ENCODE results near the gene TMEM108.

TMEM108 gene

DNA sequence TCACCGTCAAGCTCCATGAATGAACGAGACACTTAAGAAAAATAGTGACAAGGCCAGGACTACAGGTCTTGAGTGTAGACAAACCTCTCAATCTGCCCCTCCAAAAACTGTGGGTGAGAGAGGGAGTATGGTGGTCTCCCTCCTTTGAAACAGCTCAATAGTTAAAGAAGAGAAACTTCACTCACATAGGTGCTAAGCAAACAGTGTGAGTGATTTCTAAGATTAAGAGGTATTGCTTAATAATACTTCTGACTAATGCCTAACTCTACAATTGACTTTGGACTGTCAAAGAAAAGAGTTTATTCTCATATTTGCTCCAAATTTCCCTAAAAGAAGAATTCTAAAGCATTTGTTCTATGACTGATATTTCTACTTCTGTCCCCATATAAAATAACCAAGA is 17.0 kb upstream of the TMEM108 start:
- H3K27ac ChIP-seq (ENCODE audit: extremely low read depth, low read depth, low read length) = no peak overlapping the region
- H3K4me3 ChIP-seq (ENCODE audit: low read depth, low read length) = no peak overlapping the region
- CTCF ChIA-PET = interaction anchor here (0.6 kb wide), 1 partner anchor 558 kb away, joined by 3 read pairs; no protein-coding TSS in a partner anchor
- H3K4me1 ChIP-seq (ENCODE audit: control insufficient read depth, insufficient read depth, low read length) = 0 out of 2 replicates have a peak, but pooled peaks cover 2% of the 10 kb centered on the region
- no peaks in the 10 kb centered on the region for H3K36me3 ChIP-seq (ENCODE audit: control insufficient read depth in 2 of 2, insufficient read depth in 1 of 2, low read length in 2 of 2)
- no peaks in the 10 kb centered on the region for H3K9me3 ChIP-seq (ENCODE audit: control insufficient read depth, insufficient read depth, low read depth, low read length)
- POLR2A ChIA-PET = no interaction called here
- TF ChIP-seq ZNF2 (tag by site-specific recombination; IDR thresholded peaks at IDR 0.05) (no peak), ZNF114 (tag by site-specific recombination; IDR thresholded peaks at IDR 0.05) (no peak), SP2 (tag by site-specific recombination; IDR thresholded peaks at IDR 0.05) (no peak), ZNF510 (tag by site-specific recombination; IDR thresholded peaks at IDR 0.05; ENCODE audit: insufficient replicate concordance) (no peak), ZNF529 (tag by site-specific recombination; IDR thresholded peaks at IDR 0.05; ENCODE audit: insufficient replicate concordance) (no peak), ZNF658 (tag by site-specific recombination; IDR thresholded peaks at IDR 0.05) (no peak), ZNF670 (tag by site-specific recombination; IDR thresholded peaks at IDR 0.05; ENCODE audit: low read depth) (no peak), ZNF221 (tag by site-specific recombination; IDR thresholded peaks at IDR 0.05; ENCODE audit: borderline replicate concordance) (no peak), ZIC2 (tag by site-specific recombination; IDR thresholded peaks at IDR 0.05) (no peak), ZBTB17 (tag by site-specific recombination; IDR thresholded peaks at IDR 0.05) (no peak), ZNF19 (tag by site-specific recombination; IDR thresholded peaks at IDR 0.05; ENCODE audit: low read depth) (no peak), ZBTB8A (tag by site-specific recombination; IDR thresholded peaks at IDR 0.05) (no peak), ZNF677 (tag by site-specific recombination; IDR thresholded peaks at IDR 0.05) (no peak), ATF2 (tag by site-specific recombination; IDR thresholded peaks at IDR 0.05; ENCODE audit: low read depth) (no peak)
- TF ChIP-seq, protein P1, sequence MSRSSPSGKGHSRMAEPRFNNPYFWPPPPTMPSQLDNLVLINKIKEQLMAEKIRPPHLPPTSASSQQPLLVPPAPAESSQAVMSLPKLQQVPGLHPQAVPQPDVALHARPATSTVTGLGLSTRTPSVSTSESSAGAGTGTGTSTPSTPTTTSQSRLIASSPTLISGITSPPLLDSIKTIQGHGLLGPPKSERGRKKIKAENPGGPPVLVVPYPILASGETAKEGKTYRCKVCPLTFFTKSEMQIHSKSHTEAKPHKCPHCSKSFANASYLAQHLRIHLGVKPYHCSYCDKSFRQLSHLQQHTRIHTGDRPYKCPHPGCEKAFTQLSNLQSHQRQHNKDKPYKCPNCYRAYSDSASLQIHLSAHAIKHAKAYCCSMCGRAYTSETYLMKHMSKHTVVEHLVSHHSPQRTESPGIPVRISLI (tag by site-specific recombination; IDR thresholded peaks at IDR 0.05) = no peak
- TF ChIP-seq, protein P2, sequence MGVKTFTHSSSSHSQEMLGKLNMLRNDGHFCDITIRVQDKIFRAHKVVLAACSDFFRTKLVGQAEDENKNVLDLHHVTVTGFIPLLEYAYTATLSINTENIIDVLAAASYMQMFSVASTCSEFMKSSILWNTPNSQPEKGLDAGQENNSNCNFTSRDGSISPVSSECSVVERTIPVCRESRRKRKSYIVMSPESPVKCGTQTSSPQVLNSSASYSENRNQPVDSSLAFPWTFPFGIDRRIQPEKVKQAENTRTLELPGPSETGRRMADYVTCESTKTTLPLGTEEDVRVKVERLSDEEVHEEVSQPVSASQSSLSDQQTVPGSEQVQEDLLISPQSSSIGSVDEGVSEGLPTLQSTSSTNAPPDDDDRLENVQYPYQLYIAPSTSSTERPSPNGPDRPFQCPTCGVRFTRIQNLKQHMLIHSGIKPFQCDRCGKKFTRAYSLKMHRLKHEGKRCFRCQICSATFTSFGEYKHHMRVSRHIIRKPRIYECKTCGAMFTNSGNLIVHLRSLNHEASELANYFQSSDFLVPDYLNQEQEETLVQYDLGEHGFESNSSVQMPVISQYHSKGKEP (tag by site-specific recombination; IDR thresholded peaks at IDR 0.05) = no peak
- TF ChIP-seq, protein P3, sequence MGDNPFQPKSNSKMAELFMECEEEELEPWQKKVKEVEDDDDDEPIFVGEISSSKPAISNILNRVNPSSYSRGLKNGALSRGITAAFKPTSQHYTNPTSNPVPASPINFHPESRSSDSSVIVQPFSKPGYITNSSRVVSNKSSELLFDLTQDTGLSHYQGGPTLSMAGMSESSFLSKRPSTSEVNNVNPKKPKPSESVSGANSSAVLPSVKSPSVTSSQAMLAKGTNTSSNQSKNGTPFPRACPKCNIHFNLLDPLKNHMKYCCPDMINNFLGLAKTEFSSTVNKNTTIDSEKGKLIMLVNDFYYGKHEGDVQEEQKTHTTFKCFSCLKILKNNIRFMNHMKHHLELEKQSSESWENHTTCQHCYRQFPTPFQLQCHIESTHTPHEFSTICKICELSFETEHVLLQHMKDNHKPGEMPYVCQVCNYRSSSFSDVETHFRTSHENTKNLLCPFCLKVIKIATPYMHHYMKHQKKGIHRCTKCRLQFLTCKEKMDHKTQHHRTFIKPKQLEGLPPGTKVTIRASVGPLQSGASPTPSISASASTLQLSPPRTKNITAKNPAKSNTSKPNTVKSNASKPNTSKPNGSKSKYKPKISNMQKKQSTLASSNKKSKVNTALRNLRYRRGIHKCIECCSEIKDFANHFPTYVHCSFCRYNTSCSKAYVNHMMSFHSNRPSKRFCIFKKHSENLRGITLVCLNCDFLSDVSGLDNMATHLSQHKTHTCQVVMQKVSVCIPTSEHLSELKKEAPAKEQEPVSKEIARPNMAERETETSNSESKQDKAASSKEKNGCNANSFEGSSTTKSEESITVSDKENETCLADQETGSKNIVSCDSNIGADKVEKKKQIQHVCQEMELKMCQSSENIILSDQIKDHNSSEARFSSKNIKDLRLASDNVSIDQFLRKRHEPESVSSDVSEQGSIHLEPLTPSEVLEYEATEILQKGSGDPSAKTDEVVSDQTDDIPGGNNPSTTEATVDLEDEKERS (tag by site-specific recombination; IDR thresholded peaks at IDR 0.05) = no peak

DNA sequence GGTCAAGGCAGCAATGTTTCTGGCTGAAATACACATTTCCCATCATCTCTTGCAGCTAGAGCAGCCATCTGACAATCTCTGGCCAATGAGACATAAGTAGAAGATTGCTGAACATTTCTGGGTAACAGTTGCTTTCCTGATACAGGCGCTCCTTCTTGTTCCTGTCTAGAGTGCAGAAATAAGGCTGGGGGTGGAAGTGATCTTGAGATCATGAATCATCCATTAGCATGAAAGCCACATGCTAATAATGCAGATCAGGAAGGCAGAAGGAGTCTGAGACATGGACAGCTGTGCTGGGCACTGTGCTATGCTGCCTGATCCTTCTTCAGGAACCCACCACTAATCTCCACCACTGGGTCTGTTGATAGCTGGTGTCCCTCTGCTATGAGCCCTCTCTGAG is 14.8 kb upstream of the TMEM108 start:
- ChIA-PET POLR2A (no interaction called here), CTCF (no interaction called here)
- H3K4me1 ChIP-seq (ENCODE audit: control insufficient read depth, insufficient read depth, low read length) = no peaks in the 10 kb centered on the region
- no peak overlapping the region for H3K4me3 ChIP-seq (ENCODE audit: low read depth, low read length)
- H3K27ac ChIP-seq (ENCODE audit: extremely low read depth, low read depth, low read length) = no peak overlapping the region
- no peaks in the 10 kb centered on the region for H3K9me3 ChIP-seq (ENCODE audit: control insufficient read depth, insufficient read depth, low read depth, low read length)
- H3K36me3 ChIP-seq (ENCODE audit: control insufficient read depth in 2 of 2, insufficient read depth in 1 of 2, low read length in 2 of 2) = no peaks in the 10 kb centered on the region
- TF ChIP-seq OSR2 (tag by site-specific recombination; IDR thresholded peaks at IDR 0.05) (no peak), ZBTB17 (tag by site-specific recombination; IDR thresholded peaks at IDR 0.05) (peak; percentile 50)

Measured in HEK293 (cell line).